Gastrocnemius medialis (tissue), 4 donors: ENCODE data around the gene UFD1.

ENCODE experiments used
- CTCF ChIP-seq, 5 experiments: fragments of 450-650 bp in 3 of 5; fragments of 200-600 bp in 2 of 5; sonication (generic) in 2 of 5; IDR thresholded peaks in 4 of 5; conservative IDR thresholded peaks in 1 of 5; 1 replicate in 4 of 5; 2 replicates in 1 of 5; pipeline ENCODE4 v1.5.1; 2016 to 2019; ENCODE audit warnings: antibody characterized with exemption in 5 of 5, mild to moderate bottlenecking in 3 of 5, moderate library complexity in 3 of 5
- POLR2A ChIP-seq, 2 donors: fragments of 450-650 bp; IDR thresholded peaks; one replicate each; pipeline ENCODE4 v1.6.1; 2017; ENCODE audit warnings: antibody characterized with exemption in 2 of 2, mild to moderate bottlenecking in 2 of 2, moderate library complexity in 2 of 2

- TF ChIP-seq CTCF (IDR thresholded peaks at IDR 0.05 in 4 of 5, conservative IDR thresholded peaks at IDR 0.05 in 1 of 5) (no peak), POLR2A (IDR thresholded peaks at IDR 0.05) (no peak)
These were observed 10.2 kb upstream of the UFD1 start for GRCh38 chr22:19488884-19489843.
